Measurements from ENCODE around the gene ENOPH1.

The ENOPH1 gene

GRCh38 chr4:82428526-82428968 lies 1.8 kb upstream of the ENOPH1 start:
- no peak for DNase-seq (ENCODE audit: low read depth in 2 of 2)

GRCh38 chr4:82428969-82429727 lies 1.2 kb upstream of the ENOPH1 start:
- DNase-seq (ENCODE audit: low read depth in 2 of 2): peak; percentile 85 to 87

GRCh38 chr4:82429728-82430192 lies 630 bp upstream of the ENOPH1 start:
- DNase-seq (ENCODE audit: low read depth in 2 of 2): no peak

- no peak for DNase-seq (ENCODE audit: low read depth in 2 of 2)
Observed at GRCh38 chr4:82430964-82431745, 765 bp downstream of the ENOPH1 start.

- no peak for DNase-seq (ENCODE audit: low read depth in 2 of 2)
Observed at GRCh38 chr4:82431831-82432230, 1.4 kb downstream of the ENOPH1 start.

- no peak for DNase-seq (ENCODE audit: low read depth in 2 of 2)
Observed at GRCh38 chr4:82432596-82432995, 2.2 kb downstream of the ENOPH1 start.

GRCh38 chr4:82433791-82434190 lies 3.4 kb downstream of the ENOPH1 start:
- no peak for DNase-seq (ENCODE audit: low read depth in 2 of 2)

GRCh38 chr4:82434949-82435348 lies 4.6 kb downstream of the ENOPH1 start:
- no peak for DNase-seq (ENCODE audit: low read depth in 2 of 2)

- no peak for DNase-seq (ENCODE audit: low read depth in 2 of 2)
Observed at GRCh38 chr4:82436130-82436529, 5.7 kb downstream of the ENOPH1 start.

GRCh38 chr4:82436780-82437179 lies 6.4 kb downstream of the ENOPH1 start:
- no peak for DNase-seq (ENCODE audit: low read depth in 2 of 2)

GRCh38 chr4:82437285-82438005 lies 7.1 kb downstream of the ENOPH1 start:
- DNase-seq (ENCODE audit: low read depth in 2 of 2): no peak

GRCh38 chr4:82439088-82439487 lies 8.7 kb downstream of the ENOPH1 start:
- no peak for DNase-seq (ENCODE audit: low read depth in 2 of 2)

GRCh38 chr4:82447886-82448285 lies 17.5 kb downstream of the ENOPH1 start:
- no peak for DNase-seq (ENCODE audit: low read depth in 2 of 2)

- no peak for DNase-seq (ENCODE audit: low read depth in 2 of 2)
Observed at GRCh38 chr4:82450966-82451755, 20.8 kb downstream of the ENOPH1 start.

GRCh38 chr4:82452026-82452425 lies 21.6 kb downstream of the ENOPH1 start:
- DNase-seq (ENCODE audit: low read depth in 2 of 2): no peak

GRCh38 chr4:82457266-82457665 lies 26.9 kb downstream of the ENOPH1 start:
- no peak for DNase-seq (ENCODE audit: low read depth in 2 of 2)

GRCh38 chr4:82458729-82459128 lies 28.3 kb downstream of the ENOPH1 start:
- DNase-seq (ENCODE audit: low read depth in 2 of 2): no peak

GRCh38 chr4:82461710-82462109 lies 31.3 kb downstream of the ENOPH1 start:
- DNase-seq (ENCODE audit: low read depth in 2 of 2): no peak

GRCh38 chr4:82462415-82462831 lies 32.0 kb downstream of the ENOPH1 start:
- peak; percentile 69 to 77 for DNase-seq (ENCODE audit: low read depth in 2 of 2)

GRCh38 chr4:82463221-82463620 lies 32.8 kb downstream of the ENOPH1 start:
- DNase-seq (ENCODE audit: low read depth in 2 of 2): no peak

GRCh38 chr4:82467471-82467870 lies 37.1 kb downstream of the ENOPH1 start:
- DNase-seq (ENCODE audit: low read depth in 2 of 2): peak in 1 of 2 experiments; percentile 32
